Measurements from ENCODE around the gene REXO1. TPM values are rescaled to one million over a fixed set of nuclear protein-coding genes. Genes with fewer than 3 reads are reported as not detected.

Gene REXO1
- total and polyA plus RNA-seq, 8 donors = 16.9 to 30.8 (median 24.4) TPM

GRCh38 chr19:1812426-1813191 lies 35.7 kb downstream of the REXO1 start:
- H3K27ac ChIP-seq = peak overlapping the region in 1 of 2 donors; percentile 81
- H3K36me3 ChIP-seq = peaks cover 0 to 32% of the 10 kb centered on the region in 2 donors
- ATAC-seq (peak; percentile 93), DNase-seq (peak; percentile 72 to 99 (median 92))
- no peaks in the 10 kb centered on the region for H3K27me3 ChIP-seq
- TF ChIP-seq, protein P1, sequence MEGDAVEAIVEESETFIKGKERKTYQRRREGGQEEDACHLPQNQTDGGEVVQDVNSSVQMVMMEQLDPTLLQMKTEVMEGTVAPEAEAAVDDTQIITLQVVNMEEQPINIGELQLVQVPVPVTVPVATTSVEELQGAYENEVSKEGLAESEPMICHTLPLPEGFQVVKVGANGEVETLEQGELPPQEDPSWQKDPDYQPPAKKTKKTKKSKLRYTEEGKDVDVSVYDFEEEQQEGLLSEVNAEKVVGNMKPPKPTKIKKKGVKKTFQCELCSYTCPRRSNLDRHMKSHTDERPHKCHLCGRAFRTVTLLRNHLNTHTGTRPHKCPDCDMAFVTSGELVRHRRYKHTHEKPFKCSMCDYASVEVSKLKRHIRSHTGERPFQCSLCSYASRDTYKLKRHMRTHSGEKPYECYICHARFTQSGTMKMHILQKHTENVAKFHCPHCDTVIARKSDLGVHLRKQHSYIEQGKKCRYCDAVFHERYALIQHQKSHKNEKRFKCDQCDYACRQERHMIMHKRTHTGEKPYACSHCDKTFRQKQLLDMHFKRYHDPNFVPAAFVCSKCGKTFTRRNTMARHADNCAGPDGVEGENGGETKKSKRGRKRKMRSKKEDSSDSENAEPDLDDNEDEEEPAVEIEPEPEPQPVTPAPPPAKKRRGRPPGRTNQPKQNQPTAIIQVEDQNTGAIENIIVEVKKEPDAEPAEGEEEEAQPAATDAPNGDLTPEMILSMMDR (IDR thresholded peaks at IDR 0.05) = peak; percentile 27 to 36
- intact Hi-C loops (cut with DNase I) = no loop called here
- no peaks in the 10 kb centered on the region for H3K9me3 ChIP-seq
- H3K4me1 ChIP-seq = peaks cover 11 to 21% of the 10 kb centered on the region in 2 donors
- peak overlapping the region; percentile 38 to 57 for H3K4me3 ChIP-seq

DNA sequence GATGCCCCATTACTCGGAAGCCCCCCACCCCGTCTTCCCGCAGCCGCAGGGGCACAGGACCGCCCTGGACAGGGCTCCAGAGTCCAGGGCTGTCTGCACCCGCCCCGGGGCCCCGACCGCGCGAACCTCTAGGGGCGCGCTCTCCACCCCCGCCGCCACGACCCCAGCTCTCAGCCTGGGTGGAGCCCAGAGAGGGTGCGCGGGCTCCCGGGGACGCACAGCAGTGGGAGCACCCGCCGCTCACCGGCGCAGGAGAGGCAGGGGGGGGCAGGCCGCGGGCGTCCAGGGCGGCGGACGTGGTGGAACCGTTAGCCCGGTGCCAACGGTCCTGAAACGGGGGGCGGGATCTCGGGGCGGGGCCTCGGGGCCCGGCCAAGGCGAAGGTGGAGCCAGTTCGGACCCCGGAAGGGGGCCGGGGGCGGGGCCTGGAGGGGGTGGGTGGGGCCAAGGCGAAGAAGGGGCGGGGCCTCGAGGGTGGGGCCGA lies 36.3 kb downstream of the REXO1 start, which contains the start of gene ATP8B3:
TSS of gene ATP8B3 (minus strand) at position 335 of the 484 bp plus-strand sequence. CDS start 540 bp downstream, outside the sequence.
- H3K9me3 ChIP-seq = no peaks in the 10 kb centered on the region
- peaks cover 11 to 21% of the 10 kb centered on the region in 2 donors for H3K4me1 ChIP-seq
- peak within 1 kb of the TSS; percentile 38 to 57 for H3K4me3 ChIP-seq
- H3K27ac ChIP-seq = peak within 1 kb of the TSS in 1 of 2 donors; percentile 81
- TF ChIP-seq, protein P1 (IDR thresholded peaks at IDR 0.05) = no peak
- no peak for DNase-seq
- H3K27me3 ChIP-seq = no peaks in the 10 kb centered on the region
- ATAC-seq = no peak
- H3K36me3 ChIP-seq = peaks cover 0 to 26% of the 10 kb centered on the region in 2 donors
- intact Hi-C loops (cut with DNase I) = no loop called here

GRCh38 chr19:1811472-1811894 lies 36.8 kb downstream of the REXO1 start:
- peak overlapping the region; percentile 38 to 57 for H3K4me3 ChIP-seq
- intact Hi-C loops (cut with DNase I) = no loop called here
- ATAC-seq = peak; percentile 9
- peaks cover 11 to 21% of the 10 kb centered on the region in 2 donors for H3K4me1 ChIP-seq
- peaks cover 0 to 21% of the 10 kb centered on the region in 2 donors for H3K36me3 ChIP-seq
- no peaks in the 10 kb centered on the region for H3K27me3 ChIP-seq
- peak in 2 of 4 donors; percentile 78 to 91 for DNase-seq
- no peaks in the 10 kb centered on the region for H3K9me3 ChIP-seq
- H3K27ac ChIP-seq = peak overlapping the region in 1 of 2 donors; percentile 81
- TF ChIP-seq, protein P1 (IDR thresholded peaks at IDR 0.05) = no peak

DNA sequence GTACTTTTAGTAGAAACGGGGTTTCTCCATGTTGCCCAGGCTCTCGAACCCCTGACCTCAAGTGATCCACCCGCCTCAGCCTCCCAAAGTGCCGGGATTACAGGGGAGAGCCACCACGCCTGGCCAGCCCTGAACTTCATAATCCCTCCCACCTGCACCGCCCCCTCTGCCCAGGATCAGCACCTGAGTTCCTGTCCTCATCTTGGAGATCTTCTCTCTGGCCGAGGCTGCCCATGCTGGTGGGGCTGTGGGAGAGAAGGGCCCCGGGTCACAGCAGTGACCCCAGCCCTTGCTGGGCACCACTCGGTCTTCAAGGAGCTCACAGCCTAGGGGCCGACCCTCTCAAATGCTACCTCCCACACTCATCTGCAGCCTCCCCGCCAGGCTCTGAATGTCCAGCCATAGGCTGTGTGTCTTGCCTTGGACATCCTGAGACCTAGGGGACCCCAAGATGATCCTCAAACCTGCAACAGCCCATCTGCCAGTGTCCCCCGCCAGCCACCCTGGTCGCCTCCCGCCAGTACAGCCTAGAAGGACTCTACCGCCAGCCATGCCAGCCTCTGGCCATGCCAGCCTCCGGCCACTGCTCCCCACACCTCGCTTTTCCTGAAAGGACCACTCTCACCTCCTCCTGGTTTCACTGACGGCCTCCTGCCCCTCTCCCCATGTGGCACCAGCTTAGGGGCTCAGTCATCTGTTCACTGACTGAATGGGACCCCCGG lies 37.7 kb downstream of the REXO1 start:
- H3K4me3 ChIP-seq = no peak overlapping the region
- intact Hi-C loops (cut with DNase I) = no loop called here
- no peaks in the 10 kb centered on the region for H3K27me3 ChIP-seq
- no peaks in the 10 kb centered on the region for H3K9me3 ChIP-seq
- H3K27ac ChIP-seq = no peak overlapping the region
- TF ChIP-seq, protein P1 (IDR thresholded peaks at IDR 0.05) = no peak
- H3K4me1 ChIP-seq = peaks cover 11 to 21% of the 10 kb centered on the region in 2 donors
- ATAC-seq (no peak), DNase-seq (peak in 1 of 4 donors; percentile 77)
- peaks cover 0 to 12% of the 10 kb centered on the region in 2 donors for H3K36me3 ChIP-seq

Data from left lung (tissue), 10 donors.